Left colon (tissue), 2 donors: ENCODE results near the gene ANKH. TPM values are rescaled to one million over a fixed set of nuclear protein-coding genes. Genes with fewer than 3 reads are reported as not detected.

Experiments used
- ATAC-seq: fragments of 200-7000 bp; cut with Tn5 transposase; one replicate; pipeline ENCODE4 v1.9.1; 2020; ENCODE audit warnings: mild to moderate bottlenecking, moderate library complexity
- DNase-seq, 2 donors: peaks; one replicate each; pipeline ENCODE4 v3.0.0-alpha.2; 2020
- intact Hi-C, 2 donors: fragments of 100-400 bp; cut with DNase I in 1 of 2; cut with micrococcal nuclease in 1 of 2; formaldehyde crosslinking; loops; one replicate each; pipeline versions ENCODE4 v1.11.2 to v1.14.0; 2022; cut with DNase I, micrococcal nuclease
- total RNA-seq, 2 donors: library from RNA; stranded (reverse); fragmentation: NEBNext Ultra II Directional; extraction: Animal tissue kit (Norgen Biotek cat#: 25700); gene quantifications; one replicate each; pipeline ENCODE4 v1.2.1, GENCODE V29; 2021
- donor health status: DM: no; HTN: no; CAD: no.
- donor health status: DM: yes; HTN: yes; CAD: no.

Gene ANKH
- total RNA-seq, 2 donors from 2014 or later = 98.4 to 156 TPM

DNA sequence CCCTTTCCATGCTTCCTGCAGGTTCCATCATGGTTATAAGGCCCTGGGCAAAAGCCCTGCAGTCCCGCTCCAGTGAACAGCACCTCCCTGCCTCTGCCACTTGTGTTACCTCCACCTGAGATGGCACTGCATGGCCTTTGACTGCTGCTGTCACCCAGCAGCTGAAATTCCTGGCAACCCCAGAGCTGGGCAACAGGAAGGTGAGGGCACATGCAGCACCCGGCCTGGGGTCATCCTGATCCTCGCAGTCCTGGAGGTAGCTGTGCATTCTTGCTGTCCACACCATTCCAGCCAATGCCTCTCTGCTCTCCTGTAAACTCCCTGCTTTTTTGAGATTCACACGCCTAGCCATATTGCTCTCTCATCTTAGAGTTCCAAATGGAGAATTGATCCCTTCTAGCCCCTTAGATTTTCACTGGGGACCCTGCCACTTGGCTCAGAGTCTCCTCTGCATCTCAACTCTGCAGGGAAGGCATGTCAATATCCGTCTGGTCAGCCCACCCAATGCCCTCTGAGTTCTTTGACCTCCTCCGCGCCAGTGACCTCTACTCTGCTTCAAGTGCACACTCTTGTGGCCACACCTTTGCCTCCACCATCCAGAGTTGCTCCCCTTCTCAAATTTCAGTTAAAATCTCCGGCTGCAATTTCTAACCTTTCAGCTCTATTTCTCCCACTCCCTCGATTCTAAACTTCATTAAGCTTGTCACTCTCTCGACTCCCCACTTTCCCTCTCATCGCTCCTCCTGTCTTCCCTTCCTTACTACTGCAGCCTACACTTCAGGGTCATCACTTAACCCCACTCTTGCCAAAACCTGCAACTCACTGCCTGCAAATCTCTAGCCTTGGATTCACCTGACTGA lies 93.4 kb downstream of the ANKH start:
- ATAC-seq (no peak), DNase-seq (no peak)
- intact Hi-C loops = no loop called here

DNA sequence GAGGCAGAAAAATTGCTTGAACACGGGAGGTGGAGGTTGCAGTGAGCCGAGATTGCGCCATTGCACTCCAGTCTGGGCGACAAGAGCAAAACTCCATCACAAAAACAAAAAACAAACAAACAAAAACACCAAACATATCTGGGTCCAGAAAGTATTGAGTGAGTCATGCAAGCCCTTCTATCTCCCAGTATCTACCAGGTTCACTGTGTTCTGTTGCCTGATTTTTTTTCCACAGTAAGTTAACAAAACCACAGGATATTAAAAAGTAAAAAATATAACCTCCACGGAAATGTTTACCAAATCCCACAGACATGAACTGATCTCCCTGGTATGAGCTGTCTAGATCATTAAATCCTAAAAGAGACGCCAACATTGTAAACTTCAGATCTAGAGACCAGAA lies 94.4 kb downstream of the ANKH start:
- DNase-seq (no peak), ATAC-seq (no peak)
- intact Hi-C loops = no loop called here

DNA sequence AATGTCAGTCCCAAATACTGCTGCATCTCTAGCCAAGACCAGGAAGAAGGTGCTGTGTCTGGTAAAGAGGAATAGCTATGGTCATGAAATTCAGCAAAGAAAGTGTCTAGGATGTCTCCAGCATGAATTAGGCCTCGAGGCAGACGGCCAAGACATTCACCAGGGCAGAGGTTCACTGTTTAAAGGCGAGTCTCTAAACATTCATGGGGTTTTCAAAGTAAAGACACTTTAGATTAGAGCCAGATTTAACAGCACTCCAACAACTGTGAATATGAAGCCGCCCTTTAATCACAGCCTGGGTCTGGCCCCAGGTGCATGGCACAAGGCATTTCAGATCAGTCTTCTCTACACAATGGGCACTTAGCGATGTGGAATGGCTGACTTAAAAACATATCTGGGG lies 95.0 kb downstream of the ANKH start:
- peak in 1 of 2 donors; percentile 49 for DNase-seq
- peak; percentile 80 for ATAC-seq

DNA sequence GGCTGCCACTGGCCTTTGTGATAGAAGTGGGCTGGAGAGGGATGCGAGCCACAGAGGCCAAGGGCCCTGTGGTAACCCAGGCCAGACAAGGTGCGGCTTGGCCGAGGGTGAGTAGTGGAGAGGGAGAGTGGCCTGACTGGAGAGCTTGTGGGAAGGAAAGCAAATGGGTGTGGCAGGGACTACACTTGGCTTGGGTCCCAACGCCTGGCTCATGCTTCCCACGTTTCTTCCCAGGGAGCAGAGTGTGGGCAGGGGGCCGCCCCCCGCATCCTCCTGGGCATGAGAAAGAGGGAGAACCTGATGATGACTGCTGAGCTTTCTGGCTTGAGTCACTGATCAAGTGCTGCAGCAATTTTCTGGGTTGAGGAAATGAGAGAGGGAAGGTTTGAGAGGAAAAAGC lies 95.7 kb downstream of the ANKH start:
- intact Hi-C loops = no loop called here
- DNase-seq (peak; percentile 53 to 66), ATAC-seq (peak; percentile 88)

More for the DNA sequence above, 95.0 kb downstream of the ANKH start:
- intact Hi-C loops = no loop called here

DNA sequence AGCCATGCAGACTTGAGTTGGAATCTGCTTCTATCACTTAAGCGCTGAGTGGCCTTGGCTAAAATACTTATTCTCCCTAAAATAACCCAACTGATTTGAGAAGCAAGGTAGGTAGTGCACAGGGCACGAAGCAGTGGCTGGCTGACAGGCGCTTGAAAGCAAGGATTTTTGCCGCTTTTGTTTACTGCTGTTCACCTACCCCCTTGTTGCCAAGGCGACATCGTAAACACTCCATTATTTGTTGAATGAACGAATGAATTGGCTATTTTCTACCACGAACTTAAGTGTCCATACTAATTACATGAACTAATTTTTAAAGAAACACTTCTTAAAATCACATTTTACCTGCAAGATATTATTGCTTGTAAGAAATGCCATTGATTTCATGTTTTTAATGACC lies 98.0 kb downstream of the ANKH start:
- intact Hi-C loops = no loop called here
- no peak for ATAC-seq
- DNase-seq = no peak

DNA sequence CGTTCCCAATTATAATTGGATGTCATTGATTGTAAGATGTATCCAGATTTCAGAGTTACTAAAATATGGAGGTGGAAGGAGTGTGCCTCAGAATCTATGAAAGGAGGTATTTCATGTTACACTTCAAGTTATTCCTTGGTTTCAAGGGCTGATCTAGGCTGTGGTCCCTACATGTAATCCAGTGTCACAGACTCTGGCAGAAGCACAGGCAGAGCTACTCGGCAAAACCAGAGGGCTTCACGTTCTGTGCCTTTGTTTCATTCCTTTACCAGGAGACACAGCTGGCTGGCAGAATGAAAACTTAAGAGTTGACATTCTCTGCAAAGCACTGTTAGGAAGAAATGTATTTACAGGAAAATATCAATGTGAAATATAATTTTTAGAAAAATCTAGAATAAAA lies 99.6 kb downstream of the ANKH start:
- ATAC-seq (no peak), DNase-seq (no peak)
- intact Hi-C loops = no loop called here

DNA sequence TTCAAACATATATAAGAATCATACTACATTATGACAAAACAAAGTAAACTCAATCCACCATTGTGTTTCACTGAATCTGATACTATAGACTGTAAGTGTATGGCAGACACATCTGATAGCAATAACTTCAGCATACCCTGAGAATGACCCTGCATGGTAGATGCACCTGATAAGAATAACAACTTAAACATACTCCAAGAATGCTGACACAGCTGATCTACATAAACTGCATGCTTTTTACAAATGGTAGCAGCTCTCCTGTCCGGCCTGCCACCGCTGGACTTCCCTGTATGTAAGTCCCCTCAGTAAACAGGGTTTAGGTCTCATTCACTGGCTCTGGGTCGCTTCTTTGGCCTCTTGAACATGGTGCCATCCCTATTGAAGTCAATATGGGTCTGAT lies 100.4 kb downstream of the ANKH start:
- intact Hi-C loops = no loop called here
- ATAC-seq (no peak), DNase-seq (no peak)

DNA sequence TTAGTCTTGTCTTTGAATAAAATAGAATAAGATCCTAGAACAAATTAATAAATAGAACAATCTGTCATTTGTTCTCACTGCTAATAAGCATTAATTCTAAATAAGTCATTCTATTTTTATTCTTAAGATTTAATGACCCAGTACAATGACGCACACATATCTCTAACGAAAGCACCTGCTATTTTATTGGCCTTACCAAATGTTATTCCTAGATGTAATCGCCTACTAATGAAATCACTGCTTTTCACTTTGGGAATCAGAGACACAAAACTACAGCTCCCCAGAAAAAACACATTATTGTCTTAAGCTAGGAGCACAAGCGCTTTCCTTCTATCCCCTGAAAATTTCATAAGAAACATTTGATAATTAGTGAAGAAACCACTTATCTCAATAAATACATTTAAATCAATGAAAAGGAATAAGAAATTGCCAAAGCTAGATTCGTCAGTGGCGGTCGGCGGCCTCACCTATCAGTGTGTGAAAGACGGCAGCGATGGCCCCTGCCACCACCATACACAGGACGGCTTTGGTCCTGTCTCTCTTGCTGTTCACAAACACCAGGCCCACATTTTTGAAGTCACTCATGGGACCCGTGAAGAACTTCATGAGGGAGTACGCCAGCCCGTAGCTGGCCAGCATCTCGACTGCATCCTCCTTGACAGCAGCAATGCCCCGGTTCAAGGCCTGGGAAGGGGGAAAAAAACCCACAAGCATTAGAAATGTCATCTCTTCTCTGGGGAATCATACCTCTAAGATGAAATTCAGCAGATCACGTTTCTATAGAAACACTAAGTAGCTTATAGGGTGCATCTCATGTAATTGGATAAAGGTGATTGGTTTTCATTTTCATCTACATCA lies 102.8 kb downstream of the ANKH start:
- ATAC-seq = no peak
- intact Hi-C loops = no loop called here
- DNase-seq = no peak

DNA sequence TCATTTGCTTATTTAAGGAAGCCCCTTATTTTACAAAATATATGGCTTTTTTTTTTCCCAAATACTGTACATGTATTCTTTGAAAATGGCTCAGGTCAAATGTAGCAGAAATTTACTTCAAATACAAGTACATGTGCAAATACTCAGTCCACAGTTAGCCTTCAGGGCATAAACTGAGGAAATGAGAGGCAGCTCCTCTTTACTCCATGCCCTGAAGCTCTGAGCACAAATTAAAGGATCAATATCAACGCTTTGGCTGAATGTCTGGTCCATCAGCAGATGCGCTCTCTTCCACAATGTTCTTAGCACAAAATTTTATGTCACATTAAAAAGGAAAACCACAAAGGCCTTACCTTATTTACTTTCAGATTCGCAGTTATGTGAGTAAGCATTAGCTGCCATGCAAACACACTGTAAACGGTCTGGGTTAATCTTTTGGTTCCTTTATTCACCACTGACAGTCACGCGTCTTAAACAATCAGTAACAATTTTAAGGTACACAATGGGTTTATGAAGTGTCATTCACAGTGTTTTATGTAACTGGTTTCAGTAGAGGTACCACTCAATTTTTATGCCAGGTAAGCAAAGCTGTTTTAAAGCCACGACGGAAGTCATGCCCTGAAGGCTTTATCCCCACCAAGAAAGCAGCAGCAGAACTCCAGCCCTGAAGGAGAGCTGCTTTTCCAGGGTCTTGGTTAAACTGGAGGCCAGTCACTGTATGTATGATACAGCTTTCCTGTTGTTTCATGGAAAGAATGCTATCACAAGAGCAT lies 103.7 kb downstream of the ANKH start:
- DNase-seq = no peak
- ATAC-seq = peak; percentile 78
- intact Hi-C loops = no loop called here

DNA sequence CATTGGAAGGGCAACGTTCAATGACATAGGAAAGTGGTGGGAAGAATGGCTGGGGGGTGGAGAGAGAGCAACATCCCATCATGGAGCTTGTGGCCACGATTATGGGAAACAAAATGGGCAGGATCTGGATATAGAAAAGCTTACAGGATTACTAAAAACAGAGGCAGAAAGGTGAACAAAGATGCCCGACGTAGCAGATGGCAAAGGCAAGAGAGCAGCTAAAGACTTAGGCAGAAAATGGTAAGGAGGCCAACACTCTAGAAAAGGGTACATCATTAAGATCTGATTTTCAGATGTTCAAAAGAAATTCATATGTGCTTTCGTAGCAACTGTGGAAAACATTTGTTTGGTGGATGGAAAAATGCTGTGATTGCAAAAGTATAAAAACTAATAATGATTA lies 104.5 kb downstream of the ANKH start:
- DNase-seq (no peak), ATAC-seq (no peak)
- intact Hi-C loops = no loop called here

DNA sequence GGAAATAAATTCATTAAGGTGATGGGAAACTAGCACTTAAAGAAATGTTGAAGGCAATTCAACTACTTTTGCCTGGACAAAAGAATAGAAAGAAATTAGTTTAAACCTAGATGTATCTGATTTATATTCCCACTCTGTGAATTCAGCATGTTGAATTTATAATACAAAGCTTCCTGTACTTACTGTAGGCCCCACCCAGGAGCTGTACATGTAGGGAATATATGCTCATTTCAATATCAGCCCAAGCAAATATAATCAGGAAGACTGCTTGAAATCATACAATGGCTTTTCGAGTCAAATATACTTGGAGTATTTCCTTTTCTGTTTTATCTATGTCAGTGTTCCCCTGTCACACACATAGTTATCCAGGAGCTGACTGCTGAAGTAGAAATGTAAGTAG lies 105.0 kb downstream of the ANKH start:
- intact Hi-C loops = no loop called here
- ATAC-seq (peak; percentile 83), DNase-seq (no peak)

DNA sequence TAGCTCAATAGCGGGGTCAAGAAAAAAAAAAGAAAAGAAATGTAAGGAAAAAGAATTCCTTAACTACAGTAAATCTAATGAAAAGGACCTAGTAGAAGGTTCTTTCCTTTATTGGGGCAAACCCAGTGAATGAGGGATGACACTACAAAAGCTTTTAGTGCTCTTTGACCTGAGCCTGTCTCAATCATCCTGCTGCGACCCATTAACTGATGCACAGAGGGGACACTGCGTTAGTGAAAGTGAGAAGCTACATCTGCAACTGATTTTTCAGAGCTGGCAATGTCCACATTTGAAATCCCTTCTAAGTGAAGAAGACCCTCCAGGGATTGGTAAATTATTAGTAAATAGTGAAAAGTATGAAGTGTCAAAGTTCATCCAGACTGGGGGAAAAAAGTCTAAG lies 106.0 kb downstream of the ANKH start:
- ATAC-seq = no peak
- DNase-seq = no peak
- intact Hi-C loops = no loop called here

DNA sequence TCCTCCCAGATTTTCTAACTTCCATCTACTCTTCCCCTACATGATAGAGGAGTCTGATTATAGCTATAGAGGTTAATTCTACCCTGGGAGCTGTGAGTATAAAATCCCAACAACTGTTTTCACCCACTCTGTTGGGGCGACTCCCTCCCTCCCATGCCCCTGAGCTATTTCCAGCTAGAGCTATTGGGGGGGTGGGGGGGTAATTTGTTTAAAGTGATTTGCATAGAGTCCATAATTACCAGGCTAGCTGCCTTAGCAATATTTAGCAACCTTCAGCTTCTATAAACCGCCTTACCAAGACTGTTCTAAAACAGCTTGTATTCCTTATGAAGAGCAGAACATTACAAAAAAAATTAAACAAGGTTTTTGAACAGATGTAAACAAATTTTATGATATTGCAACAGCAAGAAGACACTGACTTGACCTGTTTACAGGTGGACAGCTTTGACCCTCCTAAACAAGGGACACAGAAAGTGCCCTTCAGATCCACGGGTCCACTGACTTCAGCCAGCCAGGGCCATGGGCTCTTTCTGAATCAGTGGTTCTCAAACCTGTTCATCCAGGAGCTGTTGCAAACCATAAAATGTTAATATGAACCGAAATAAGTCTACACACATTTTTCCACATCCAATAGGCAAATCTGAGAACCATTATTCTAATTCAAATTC lies 108.9 kb downstream of the ANKH start:
- DNase-seq (no peak), ATAC-seq (no peak)
- intact Hi-C loops = no loop called here

DNA sequence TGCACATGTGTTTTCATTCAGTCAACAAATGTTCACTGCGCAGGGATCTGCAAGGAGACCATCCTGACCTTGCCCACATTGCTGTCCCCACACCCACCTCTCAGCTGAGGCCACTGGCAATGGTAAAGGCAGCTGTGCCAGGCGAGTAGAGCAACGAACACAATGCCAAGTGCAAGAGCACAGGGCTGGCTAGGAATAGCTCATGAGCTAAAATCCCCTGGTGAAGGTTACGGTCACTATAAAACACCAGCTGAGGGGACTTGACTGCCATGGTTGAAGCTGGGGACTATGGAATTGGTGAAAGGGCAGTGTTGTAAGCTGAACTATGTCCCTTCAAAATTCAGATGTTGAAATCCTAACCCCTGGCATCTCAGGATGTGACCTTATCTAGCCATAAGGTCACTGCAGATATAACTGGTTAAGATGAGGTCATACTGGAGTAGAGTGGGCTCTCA lies 111.0 kb downstream of the ANKH start:
- ATAC-seq (no peak), DNase-seq (no peak)
- intact Hi-C loops = no loop called here

DNA sequence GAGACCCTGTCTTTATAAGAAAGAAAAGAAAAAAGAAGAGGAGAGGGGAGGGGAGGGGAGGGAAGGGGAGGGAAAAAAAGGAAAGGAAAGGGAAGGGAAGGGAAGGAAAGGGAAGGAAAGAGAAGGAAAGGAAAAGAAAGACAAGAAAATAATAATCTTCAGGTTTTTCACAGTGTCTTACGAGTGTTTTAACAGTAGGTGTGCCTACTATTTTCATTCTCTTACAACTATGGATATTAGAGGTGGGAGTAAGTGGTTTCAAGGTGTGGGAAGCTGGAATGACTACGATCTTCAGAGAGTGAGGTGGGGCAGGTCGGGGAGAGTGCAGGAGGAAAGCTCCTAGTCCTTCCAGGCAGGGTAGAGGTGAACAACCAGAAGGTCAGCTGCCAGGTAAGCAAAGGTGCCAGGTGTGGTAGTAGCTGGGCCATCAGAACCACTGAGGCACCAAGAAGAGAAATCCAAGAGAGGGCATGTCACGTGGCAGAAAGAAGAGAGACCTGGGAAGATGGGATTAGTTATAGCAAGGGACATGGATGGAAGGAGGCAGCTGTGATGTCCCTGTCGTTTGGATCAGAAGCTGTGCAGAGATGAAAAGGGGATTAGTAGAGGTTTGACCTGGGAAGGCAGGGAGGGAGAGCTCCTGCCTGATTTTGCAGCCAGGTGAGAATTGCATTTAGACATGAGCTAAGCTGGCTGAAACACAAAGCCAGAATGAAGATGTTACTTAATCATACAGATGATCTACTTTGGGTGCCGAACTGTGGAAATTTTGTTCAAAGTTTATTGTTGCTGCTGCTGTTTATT lies 111.6 kb downstream of the ANKH start:
- ATAC-seq (peak; percentile 61), DNase-seq (no peak)
- intact Hi-C loops = no loop called here

DNA sequence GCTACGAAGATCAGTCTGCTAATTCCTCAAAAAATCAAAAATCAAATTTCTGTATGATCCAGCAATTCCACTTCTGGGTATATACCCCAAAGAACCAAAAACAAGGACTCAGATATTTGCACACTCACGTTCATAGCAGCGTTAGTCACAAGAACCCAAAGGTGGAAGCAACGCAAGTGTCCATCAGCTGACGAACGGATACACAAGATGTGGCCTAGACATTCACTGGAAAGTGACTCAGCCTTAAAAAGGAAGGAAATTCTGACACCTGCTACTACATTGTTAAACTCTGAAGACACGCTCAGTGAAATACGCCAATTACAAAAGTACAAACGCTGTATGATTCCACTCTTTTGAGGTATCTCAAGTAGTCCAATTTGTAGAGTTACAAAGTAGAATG lies 113.7 kb downstream of the ANKH start:
- no peak for ATAC-seq
- DNase-seq = no peak
- intact Hi-C loops = no loop called here

DNA sequence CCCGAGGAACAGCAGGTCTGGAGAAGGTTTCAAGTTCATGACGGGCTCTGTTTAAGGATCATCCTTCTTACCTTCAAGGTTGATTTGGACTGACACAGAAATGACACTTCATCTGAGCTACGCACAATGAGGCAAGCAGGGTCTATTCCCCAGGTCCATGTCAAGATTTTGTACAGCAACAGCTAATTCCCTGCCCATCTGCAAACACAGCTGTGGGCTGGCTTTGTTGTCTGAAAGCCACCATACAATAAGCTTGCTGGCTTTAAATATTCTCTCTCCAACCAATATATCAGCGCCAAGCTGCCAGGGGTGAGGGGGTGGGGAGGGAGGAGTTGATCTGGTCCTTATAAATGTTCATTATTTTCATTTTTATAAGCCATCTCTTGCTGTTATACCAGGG lies 115.1 kb downstream of the ANKH start:
- intact Hi-C loops = no loop called here
- DNase-seq = no peak
- no peak for ATAC-seq

DNA sequence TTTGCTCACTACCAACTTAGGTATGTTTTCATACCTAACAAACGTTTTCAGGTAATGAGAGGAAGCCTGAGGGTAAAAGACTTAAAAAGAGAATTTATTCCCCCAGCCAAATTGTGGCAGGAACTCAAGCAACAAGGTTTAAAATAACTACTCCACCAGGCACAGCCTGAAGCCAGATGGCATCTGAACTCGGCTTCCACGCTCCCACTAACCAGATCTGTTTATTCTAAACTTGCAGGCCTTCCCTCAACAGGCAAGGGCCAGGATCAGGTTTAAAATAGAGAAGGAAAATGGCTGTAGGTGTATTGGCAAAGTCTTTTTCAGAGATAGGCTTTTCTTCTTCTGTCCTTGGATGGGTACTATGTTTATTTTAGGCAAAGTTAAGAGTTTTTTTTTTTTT lies 117.6 kb downstream of the ANKH start:
- intact Hi-C loops = no loop called here
- ATAC-seq (no peak), DNase-seq (no peak)
